NCI-H1694 (cell line): Measurements from ENCODE around the gene SYNPO2.
"Not testable (repeated sequence)": the region's sequence is repeated elsewhere in the genome, so short reads cannot be mapped to it uniquely, and the experiment has no call there.

Experiments
- DNase-seq: peaks from one replicate; lab custom pipeline; 2025; lab: John Stamatoyannopoulos, UW

SYNPO2 gene

DNA sequence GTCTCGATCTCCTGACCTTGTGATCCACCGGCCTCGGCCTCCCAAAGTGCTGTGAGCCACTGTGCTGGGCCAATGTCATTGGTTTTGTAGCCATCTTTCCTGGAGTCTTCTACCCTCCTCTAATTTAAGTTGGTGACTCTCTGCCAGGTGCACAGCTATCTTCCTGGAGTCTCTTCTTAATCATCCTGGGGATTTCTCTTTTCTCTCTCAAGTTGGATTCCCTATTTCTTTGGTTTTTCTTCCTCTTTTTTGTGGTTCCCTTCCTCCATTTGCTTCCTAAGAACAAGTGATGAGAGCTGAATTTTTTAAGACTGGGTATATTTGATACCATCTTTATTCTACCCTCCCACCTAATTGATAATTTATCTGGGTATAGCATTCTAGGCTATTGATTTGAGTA, 113.8 kb downstream of the SYNPO2 start:
- no peak for DNase-seq

DNA sequence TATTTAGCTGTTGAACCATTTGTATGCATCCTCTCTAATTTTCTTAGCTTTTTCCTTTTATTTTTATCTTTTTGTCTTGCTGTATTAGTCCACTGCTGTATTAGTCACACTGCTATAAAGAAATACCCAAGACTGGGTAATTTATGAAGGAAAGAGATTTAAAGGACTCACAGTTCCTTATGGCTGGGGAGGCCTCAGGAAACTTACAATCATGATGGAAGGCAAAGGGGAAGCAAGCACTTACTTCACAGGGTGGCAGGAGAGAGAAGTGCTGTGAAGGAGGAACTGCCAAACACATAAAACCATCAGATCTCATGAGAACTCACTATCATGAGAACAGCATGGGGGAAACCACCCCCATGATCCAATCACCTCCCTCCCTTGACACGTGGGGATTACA, 114.3 kb downstream of the SYNPO2 start:
- not testable (repeated sequence) for DNase-seq

DNA sequence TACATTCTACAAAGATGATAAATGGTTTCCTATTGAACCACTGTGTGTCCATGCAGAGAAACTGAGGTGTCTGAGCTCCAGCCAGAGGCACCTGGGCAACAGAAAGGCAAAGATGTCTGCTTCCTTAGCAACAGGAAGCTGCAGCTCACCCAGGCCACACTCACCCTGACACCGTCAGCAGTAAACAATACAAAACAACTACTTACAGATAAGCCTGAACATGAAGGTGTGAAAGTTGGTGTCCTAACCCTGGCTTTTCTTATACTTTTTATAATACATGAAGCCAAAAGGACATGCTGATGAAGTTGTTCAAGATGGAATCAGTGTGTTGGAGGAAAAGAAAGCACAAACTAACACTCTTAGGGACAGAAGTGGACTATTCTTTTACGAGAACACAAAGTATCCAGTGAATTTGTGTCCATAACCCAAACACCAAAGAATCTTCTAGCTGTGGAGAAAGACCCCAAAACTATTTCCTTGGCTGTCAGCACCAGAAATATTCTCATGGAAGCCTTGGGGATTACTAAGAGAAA, 117.3 kb downstream of the SYNPO2 start:
- no peak for DNase-seq

GRCh38 chr4:119008761-119009160, 120.1 kb downstream of the SYNPO2 start:
- no peak for DNase-seq

DNA sequence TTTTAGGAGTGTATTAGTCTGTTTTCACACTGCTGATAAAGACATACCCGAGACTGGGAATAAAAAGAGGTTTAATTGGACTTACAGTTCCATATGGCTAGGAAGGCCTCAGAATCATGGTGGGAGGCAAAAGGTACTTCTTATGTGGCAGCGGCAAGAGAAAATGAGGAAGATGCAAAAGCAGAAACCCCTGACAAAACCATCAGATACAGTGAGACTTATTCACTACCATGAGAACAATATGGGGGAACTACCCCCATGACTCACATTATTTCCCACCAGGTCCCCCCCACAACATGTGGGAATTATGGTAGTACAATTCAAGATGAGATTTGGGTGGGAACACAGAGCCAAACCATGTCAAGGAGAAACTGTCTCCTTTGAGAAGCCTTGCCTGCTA, 121.6 kb downstream of the SYNPO2 start:
- not testable (repeated sequence) for DNase-seq

- no peak for DNase-seq
These were observed 122.4 kb downstream of the SYNPO2 start for GRCh38 chr4:119010909-119011606.

GRCh38 chr4:119011607-119011988, 122.9 kb downstream of the SYNPO2 start:
- no peak for DNase-seq

DNA sequence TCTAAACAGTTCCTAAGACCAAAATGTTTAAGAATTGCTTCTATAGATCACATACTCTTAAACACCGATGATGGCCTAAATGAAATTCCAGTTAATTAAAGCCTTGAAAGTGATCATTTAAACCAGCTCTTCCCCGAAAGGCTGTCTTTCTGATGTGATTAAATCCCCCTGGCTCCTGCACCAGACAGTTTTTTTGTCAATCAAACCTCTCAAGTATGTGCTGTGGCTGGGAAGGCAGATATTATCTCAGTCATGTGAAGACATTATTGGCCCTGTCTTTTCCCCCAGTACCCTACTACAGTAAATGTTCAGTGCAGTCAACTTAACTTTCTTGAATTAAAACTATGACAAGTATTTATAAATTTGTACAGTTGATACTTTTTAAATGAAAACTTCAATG, 126.0 kb downstream of the SYNPO2 start:
- DNase-seq, result no peak

GRCh38 chr4:119016636-119017035, 128.0 kb downstream of the SYNPO2 start:
- no peak for DNase-seq

DNA sequence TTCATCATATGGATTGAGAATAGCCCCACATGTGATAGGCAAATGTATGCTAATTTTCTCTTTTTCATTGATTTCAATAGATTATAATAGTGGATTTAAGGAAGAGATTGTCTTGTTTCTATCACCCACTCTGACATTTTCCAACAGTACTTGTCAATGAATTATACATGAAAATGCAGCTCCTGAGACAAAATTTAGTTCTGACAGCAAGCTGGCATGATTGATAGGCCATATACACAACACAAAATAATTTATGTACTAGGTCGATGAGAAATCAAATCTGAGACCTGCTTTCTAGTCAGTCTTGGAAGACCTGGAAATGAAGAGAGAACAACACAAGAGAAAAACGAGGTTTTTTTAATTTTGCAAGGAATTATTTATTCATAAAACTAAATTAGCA, 129.0 kb downstream of the SYNPO2 start:
- no peak for DNase-seq

- DNase-seq, result no peak
These were observed 131.5 kb downstream of the SYNPO2 start for GRCh38 chr4:119020158-119020557.

GRCh38 chr4:119022520-119022919, 133.9 kb downstream of the SYNPO2 start:
- not testable (repeated sequence) for DNase-seq

DNA sequence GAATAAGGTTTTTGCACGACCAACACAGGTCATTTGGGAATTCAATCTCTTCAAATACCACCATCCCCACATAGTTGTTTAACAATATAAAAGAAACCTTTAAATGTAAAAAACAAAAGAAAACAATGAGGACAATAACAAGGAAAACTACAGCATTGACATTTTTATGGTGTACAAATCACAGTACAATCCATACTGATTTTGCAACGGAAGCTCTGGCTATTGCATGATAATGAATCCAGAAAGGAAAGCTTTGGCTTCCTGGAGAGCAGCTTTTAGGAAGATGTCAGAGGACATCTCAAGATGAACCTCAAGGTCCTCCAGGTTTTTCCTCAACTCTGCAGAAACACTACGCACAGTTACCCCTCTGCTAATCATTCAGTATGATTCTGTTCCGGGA, 135.4 kb downstream of the SYNPO2 start:
- no peak for DNase-seq

GRCh38 chr4:119025420-119025819, 136.8 kb downstream of the SYNPO2 start:
- DNase-seq, result no peak

- no peak for DNase-seq
These were observed 137.4 kb downstream of the SYNPO2 start for GRCh38 chr4:119025916-119026661.

DNA sequence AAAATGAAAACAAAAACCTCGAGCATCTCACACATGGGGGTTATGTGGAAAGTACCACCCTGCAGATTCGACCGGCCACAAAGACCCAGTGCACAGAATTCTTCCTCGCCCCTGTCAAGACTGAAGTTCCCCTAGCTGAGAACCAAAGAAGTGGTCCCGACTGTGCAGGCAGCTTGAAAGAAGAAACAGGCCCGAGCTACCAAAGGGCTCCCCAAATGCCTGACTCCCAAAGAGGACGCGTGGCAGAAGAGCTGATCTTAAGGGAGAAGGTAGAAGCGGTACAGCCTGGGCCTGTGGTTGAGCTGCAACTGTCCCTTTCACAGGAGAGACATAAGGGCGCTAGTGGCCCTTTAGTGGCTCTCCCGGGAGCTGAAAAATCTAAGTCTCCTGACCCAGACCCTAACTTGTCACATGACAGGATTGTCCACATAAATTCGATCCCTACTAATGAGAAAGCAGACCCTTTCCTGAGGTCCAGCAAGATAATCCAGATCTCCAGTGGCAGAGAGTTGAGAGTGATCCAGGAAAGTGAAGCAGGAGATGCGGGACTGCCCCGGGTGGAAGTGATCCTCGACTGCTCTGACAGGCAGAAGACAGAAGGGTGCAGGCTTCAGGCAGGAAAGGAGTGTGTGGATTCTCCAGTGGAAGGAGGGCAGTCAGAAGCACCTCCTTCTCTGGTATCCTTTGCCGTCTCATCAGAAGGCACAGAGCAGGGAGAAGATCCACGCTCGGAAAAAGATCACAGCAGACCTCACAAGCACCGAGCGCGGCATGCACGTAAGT, 138.2 kb downstream of the SYNPO2 start:
- DNase-seq, result no peak

- no peak for DNase-seq
These were observed 139.2 kb downstream of the SYNPO2 start for GRCh38 chr4:119027811-119028210.

DNA sequence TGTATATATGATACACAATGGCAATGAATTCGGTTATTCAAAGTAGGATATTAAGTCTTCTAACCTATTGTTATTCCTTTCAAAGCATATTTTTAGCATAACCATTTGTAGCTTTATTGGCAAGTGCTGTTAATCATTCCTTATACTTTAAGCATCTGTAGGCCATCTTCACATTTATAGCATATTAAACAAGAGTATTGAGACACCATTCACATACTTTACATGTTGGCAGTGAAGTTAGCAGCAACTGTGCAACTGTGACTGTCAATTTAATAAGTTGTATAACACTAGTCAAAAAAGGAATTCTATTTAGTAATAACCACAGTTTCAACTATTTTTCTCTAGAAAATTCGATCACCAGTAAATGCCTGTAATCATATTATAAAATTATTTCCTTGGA, 139.6 kb downstream of the SYNPO2 start:
- DNase-seq, result no peak

DNA sequence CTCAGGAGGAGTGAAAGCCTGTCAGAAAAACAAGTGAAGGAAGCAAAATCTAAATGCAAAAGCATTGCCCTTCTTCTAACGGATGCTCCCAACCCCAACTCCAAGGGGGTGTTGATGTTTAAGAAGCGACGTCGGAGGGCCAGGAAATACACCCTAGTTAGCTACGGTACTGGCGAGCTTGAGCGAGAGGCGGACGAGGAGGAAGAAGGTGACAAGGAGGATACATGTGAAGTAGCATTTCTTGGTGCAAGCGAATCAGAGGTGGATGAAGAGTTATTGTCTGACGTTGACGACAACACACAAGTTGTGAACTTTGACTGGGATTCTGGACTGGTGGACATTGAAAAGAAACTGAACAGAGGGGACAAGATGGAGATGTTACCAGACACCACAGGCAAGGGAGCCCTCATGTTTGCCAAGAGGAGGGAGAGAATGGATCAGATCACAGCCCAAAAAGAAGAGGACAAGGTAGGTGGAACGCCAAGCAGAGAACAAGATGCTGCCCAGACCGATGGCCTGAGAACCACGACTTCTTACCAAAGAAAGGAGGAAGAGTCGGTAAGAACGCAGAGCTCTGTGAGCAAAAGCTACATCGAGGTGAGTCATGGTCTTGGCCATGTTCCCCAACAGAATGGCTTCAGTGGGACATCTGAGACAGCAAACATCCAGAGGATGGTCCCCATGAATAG, 141.3 kb downstream of the SYNPO2 start:
- no peak for DNase-seq

GRCh38 chr4:119030536-119030890, 141.9 kb downstream of the SYNPO2 start:
- no peak for DNase-seq

DNA sequence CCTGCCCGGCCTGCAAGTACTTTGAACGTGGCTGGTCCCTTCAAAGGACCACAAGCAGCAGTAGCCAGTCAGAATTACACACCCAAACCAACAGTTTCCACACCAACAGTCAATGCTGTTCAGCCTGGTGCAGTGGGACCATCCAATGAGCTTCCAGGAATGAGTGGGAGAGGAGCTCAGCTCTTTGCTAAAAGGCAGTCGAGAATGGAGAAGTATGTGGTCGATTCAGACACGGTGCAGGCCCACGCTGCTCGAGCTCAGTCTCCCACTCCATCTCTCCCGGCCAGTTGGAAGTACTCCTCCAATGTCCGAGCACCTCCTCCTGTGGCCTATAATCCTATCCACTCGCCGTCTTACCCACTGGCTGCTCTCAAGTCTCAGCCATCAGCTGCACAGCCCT, 142.6 kb downstream of the SYNPO2 start:
- DNase-seq, result no peak
